Measurements from ENCODE around the gene PRKCB.

The PRKCB gene

DNA sequence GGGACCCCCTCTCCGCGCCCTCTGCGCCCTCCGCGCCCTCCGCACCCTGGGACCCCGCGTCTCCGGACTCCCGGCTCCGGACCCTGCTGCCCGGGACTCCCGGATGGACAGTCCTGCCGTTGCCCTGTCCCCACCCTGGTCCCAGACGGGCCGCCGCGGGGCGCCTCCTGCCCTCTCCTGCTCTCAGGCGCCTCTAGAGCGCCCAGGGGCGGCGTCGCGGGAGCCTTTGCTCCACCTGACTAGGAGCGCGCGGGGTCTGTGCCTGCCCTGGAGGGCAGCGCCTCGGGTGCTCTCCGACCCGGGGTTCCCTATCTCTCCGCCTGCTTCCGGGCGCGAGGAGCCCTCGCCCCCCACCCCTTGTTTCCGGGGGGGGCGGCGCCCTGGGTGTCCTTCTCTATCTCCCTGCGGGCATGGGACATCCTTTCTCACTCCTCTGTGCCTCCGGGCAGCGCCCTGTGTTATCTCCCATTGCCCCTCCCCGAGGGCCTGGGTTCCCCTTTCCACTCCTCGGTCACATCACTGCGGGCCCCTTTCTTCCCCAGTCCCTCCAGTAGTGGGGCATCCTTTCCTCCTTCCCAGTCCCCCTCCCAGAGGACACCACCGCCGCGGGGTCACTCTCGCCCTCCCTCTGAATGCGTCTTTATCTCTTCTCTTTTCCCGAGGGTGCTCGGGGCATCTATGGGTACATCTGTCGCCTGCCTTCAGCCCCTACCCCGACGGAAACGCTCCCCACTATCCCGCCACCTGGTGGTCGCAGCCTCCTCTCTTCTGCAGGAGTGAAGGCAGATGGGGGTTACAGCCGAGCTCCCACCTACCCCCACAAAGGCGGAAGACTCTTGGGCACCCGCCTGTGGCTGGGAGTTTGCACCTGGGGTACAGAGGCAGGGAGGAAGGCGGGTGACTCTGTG lies 875 bp downstream of the PRKCB start:
- DNase-seq (ENCODE audit: low read depth in 2 of 2), result peak; percentile 33 to 39

DNA sequence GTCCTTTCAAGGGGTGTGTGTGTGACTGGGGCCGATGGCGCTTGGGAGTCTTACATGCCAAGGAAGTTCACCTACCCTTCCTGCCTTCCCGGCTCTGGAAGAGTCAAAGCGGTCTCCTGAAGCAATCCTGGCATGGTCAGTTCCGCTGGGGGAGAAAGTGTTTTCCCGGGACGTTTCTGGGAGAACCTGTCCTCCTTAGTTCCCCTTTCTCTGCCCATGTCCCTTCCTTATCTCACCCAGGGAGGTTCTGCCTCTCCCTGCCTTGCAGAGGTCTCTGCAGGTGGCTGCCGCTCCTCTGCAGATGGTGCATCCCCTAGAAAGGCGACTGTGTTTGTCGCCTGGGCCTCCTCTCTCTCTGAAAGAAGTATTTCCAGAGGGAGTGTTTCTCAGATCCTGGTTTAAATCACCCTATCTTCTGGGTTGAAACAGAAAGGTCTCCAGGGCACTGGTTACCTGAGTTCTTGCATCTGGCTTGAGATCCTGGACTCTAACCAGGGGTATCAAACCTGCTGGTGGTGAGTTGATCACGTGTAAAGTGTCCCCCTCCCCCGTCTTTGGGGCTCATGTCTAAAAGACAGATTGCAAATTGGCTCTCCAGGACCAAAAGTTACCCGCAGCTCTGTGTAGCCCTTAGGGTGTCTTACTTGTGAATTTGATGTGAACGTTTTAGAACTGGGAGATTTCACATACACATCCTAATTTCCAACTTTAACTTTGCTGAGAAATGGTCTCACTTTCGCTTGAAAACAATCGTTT lies 1.9 kb downstream of the PRKCB start:
- no peak for DNase-seq (ENCODE audit: low read depth in 2 of 2)

DNA sequence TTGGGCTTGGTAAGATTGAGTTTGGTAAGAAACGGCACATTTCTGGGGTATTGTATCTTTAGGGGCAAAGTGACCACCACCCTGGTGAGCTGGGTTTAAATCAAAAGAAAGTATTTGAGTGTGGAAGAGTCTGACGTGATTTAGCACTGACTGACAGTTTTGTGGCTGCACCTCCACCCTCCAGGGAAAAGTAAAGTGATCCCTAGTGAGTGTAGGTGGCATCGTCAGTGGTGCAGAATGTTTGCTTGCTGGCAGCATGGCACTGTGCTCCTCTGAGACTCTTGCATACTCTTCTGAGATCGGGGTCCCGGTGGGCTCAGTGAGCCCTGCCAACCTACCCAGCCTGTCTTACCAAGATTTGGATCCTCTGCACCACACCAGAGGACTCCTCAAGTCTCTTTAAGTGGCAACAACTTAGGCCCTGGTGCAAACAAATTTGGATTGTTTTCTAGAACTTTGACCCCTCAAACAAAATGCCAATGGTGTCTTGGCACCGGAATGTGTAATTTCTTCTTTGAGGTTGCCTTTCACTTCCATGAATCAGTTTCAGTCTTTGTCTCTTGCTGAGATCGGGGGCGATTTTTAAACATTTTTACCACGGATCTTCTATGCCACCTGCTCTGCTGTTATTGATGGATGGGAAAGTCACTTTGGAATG lies 2.8 kb downstream of the PRKCB start:
- DNase-seq (ENCODE audit: low read depth in 2 of 2), result no peak

DNA sequence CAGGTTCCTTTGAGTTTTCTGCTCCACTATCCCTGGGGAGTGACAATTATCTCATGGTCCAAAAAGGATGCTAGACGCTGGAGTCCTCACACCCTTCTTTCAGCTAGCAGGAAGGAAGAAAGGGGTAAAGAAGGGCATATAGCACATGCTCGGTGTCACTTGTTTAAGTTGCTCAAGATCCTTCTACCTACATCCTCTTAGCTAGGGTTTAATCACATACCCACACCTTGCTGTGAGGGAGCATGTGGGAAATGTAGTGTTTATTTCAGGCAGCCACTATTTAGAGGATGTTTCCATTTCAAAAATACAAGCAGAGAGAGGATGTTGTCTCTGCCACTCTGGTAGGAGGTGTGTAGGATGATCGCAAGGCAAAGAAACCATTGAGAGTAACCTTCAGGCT lies 4.5 kb downstream of the PRKCB start:
- no peak for DNase-seq (ENCODE audit: low read depth in 2 of 2)

DNA sequence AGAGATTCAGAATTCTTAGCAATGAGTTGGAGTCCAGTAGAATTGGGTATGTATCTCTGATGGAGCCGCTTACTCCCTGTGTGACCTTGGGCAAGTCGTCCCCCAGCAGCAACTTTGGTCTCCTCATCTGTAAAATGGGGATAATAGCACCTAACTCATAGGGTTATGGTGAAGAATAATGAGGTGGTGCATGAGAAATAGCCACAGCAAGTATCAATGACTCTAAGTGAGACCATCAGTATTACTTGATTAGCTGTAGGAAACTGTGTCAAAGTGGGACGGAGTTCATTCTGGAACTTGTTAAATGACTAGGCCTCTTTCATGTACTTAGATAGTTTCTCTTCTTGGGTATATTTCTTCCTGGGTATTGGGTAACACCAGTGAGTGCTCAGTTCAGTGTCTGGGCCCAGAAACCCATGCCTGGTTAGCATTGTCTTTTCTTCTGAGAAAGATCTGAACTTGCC lies 6.4 kb downstream of the PRKCB start:
- DNase-seq (ENCODE audit: low read depth in 2 of 2), result no peak

DNA sequence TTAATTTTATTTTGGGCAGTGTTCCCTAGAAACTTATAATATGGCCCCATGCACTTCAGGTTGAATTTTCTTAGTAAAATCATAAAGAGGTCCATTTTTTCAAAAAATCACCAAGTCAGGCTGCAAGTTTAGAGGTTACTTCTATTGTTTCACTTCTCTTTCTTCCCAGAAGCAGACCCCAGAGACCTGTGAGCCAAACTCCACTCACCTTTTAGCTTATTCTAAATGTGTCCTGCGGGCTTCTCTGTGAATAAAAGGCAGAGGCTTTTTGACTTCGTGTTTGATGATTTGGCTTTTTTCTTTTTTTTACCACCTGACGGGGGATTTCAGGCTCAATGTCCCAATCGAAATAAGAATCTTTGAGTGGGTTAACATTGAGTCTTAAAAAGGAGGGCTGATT lies 7.4 kb downstream of the PRKCB start:
- DNase-seq (ENCODE audit: low read depth in 2 of 2), result no peak

DNA sequence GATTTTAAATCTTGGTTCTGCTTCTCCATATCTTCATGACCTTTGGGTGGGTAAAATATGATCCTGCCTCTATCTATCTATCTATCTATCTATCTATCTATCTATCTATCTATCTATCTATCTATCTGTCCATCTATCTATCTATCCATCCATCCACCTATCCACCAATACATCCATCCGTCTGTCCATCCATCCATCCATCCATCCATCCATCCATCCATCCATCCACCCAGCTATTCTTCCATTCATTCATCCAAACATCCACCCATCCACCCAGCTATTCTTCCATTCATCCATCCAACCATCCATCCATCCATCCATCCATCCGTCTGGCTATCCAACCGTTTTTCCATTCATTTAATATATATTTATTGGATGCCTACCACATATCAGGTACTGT lies 11.5 kb downstream of the PRKCB start:
- no peak for DNase-seq (ENCODE audit: low read depth in 2 of 2)

DNA sequence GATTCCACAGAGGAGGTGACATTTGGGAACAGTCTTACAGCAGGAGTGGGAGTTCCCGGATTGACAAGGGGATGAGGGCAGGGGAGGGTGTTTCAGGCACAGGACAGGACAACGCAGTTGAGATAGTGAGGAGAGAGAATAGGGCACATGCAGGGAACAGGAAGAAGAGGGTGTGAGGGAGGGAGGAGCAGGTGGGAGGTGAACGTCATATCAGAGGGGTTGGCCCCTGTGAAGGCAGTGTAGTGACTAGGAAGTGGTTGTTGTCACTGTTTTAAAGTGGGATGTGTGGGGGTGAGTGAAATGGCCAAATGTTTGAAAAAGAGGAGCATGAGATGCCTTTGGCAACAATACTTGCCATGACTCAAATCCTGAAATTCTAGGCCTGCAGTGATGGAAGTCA lies 12.2 kb downstream of the PRKCB start:
- DNase-seq (ENCODE audit: low read depth in 2 of 2), result no peak

DNA sequence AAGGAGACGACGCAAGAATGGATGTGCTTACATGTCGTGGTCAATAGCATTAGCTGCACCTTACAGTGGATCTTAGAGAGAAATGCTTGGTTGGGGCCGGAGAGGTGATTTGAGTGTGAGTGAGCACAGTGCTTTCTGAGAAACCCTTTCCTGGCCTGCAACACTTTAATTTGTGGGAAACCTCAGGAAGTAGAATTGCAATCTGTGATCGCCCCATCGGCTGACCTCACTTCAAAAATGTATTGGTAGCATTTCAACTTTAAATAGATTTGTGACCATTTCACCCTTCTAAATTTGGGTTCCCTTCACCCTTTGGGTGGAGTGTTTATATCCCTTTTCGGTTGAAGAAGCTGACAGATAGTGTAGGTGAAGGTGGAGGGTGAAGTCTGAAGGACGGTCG lies 13.2 kb downstream of the PRKCB start:
- DNase-seq (ENCODE audit: low read depth in 2 of 2), result no peak

DNA sequence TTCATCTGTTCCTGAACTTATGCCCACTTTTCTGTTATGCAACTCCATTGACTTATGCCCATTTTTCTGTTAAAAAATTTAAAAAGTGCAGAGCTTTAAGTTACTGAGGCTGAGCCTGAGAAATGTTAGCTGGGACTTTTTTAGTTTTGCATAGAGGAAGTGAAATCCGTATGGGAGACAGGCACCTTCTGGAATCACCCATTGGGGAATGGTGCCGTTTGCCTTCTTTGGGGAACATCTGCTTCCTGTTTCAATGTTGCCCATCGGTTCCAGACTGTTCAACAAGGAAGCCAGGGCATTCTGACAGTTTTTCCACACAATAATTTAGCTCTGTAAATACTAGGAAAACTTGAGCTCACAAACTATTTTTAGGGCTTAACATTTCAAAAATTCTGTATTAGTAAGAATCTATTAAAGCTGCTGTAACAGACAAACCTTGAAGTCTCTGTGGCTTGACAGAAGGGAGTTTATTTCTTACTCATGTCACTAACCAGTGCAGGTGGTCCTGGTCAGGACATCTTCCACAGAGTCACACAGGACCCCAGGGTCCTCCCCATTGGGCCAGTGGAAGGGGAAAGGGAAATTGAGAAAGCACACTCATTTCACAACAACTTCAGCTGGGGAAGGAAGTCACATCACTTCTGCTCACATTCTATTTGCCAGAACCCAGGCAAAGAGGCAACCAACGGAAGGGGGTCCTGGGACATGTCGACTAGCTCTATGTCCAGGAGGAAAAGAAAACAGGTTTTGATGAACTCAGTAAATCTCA lies 17.2 kb downstream of the PRKCB start:
- DNase-seq (ENCODE audit: low read depth in 2 of 2), result no peak

DNA sequence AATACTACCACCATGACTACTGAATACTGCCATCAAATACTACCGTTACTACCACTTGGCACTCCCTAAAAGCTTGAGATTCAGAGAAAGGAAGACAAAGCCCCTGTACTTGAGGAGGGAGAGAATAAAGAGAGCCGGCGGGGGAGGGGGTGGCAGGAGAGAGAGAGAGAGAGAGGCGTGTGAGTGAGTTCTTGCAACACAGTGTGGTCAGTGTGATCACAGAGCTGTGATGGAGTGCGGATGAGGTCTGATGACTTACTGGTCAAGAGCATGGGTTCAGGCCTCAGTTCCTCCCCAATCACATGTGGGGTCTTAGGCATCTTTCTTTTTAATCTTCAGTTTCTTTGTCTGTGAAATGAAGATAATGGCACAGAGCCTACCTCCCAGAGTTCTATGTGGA lies 19.2 kb downstream of the PRKCB start:
- DNase-seq (ENCODE audit: low read depth in 2 of 2), result no peak

DNA sequence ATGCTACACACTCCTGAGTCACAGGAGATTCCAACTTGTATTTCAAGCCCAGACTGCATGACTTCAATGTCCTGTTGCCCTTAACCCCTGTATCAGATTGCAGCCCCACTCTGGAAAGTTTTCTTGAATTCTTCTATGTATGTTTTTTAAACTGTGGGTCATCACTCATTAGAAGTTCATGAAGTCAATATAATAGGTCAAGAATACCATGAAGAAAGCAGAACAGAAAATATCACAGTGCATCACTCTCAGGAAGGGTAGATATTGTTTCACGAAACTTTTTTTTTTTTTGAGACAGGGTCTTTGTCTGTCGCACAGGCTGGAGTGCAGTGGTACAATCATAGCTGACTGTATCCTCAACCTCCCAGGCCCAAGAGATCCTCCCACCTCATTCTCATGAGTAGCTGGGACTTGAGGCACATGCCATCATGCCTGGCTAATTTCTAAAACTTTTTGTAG lies 20.5 kb downstream of the PRKCB start:
- DNase-seq (ENCODE audit: low read depth in 2 of 2), result no peak

DNA sequence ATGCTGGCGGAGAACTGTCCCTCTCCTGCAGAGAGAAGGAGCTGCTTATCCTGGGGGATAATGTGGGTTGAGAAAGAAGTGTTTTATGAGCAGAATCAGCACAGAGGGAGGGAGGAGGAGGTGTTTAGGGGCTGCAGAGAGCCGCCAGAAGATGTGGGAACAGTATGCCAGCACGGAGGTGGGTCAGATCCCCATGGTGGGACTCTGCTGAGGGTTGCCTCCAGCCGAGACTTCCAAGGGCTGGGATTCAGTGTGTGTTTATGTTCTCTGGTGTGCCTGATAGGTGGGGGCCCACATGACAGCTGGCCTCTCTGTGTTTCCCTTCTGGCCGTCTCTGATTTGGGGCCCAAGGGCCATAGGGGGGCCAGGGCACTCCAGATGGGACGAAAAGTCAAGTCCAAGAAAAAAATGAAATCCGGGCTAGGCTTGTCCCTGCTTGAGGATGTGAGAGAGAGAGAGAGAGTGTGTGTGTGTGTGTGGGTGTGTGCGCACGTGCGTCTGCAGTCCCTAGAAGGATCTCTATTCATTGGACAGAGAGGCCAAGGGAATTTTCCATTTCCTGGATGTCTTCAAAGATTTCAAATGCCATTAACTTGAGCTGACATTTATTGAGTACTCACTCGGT lies 21.6 kb downstream of the PRKCB start:
- DNase-seq (ENCODE audit: low read depth in 2 of 2), result no peak

DNA sequence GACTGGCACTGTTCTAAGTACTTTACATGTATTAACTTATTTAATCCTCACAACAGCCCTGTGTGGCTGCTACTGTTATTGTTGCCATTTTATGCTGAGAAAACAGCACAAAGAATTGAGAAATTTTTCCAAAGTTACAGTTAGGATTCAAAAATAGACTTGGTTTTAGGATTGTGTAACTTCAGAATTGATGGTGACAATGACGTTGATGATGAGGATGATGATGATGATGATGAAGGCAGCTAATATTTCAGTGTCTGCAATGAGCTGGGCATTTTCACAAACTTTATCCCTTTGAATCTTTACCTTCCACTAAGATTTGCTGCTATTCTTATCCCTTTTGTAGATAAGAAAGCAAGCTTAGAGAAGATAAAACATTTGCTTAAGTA lies 22.1 kb downstream of the PRKCB start:
- no peak for DNase-seq (ENCODE audit: low read depth in 2 of 2)

DNA sequence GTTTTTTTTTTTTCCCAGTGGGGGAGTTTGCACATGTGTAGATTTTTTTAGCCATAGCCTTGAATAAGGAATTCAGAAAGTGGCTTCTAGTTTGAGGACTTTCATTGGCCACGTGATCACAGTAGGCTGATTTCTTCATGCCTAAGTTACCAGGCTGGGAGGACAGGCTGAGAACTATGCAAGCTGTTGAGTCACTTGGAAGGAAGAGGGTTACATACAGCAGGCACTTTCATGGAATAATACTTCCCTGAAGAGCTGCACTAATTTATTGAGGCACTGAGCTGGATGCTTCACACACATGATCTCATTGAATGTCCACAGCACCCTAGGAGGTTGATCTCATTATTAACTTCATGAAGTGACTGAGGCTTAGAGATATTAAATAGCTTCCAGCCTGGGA lies 22.8 kb downstream of the PRKCB start:
- DNase-seq (ENCODE audit: low read depth in 2 of 2), result no peak

DNA sequence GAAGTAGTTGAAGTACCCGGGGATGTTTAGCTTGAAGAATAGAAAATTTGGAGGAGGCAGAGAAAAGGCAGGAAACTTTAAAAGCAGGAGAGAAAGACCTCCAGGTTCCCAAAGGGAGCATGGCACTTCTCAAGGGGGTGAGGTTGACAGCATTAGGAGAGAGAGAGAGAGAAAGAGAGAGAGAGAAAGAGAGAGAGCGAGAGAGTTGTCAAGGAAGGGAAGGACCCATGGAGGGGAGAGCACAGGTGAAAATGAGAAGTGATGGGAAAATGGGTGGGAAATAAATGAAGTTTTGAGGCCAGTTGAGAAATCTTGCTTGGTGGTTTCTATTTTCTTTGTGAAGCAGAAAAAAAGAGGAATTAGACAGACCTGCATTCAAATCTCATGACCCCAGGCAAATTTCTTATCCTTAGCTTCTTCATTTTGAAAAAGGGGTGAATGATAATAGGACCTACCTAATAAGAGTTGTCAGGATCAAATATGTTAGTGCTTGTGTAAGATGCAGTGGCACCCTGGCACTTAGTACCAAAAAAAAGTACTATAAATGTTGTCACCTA lies 24.0 kb downstream of the PRKCB start:
- DNase-seq (ENCODE audit: low read depth in 2 of 2), result no peak

DNA sequence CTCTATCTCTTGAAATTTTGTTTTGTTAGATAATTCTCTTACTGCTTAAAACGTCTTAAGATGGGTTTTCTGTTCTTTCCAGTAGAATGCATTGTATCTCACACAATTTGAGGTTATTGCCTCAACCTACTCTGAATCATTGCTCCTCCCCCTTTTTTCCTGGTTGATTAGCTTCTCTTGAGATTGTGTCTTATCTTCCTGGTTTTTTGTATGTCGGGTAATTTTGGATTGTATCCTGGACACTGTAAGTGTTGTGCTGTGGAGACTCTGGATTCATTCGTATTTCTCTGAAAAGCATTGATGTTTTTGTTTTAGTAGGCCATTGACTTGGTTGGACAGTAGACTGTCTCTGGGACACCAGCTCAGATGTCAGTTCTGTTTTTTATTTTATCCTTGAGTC lies 26.1 kb downstream of the PRKCB start:
- DNase-seq (ENCODE audit: low read depth in 2 of 2), result no peak

DNA sequence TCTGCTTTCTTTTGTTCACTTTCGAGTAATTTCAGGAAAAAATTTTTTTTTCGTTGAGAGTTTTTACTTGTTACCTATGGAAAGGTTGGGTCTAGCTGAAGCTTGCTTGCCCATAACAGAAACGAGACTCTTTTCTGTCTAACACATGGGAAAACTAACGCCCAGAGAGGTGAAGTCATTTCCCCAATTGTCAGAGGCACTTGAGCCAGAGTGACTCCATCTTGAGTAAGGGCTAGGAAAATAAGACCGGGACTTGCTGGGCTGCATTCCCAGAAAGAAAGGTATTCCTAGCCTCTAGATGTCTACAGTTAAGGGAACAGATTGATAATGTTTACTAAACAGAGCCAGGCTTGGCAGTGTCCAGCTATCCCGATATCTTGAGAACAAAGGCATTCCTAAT lies 26.8 kb downstream of the PRKCB start:
- no peak for DNase-seq (ENCODE audit: low read depth in 2 of 2)

DNA sequence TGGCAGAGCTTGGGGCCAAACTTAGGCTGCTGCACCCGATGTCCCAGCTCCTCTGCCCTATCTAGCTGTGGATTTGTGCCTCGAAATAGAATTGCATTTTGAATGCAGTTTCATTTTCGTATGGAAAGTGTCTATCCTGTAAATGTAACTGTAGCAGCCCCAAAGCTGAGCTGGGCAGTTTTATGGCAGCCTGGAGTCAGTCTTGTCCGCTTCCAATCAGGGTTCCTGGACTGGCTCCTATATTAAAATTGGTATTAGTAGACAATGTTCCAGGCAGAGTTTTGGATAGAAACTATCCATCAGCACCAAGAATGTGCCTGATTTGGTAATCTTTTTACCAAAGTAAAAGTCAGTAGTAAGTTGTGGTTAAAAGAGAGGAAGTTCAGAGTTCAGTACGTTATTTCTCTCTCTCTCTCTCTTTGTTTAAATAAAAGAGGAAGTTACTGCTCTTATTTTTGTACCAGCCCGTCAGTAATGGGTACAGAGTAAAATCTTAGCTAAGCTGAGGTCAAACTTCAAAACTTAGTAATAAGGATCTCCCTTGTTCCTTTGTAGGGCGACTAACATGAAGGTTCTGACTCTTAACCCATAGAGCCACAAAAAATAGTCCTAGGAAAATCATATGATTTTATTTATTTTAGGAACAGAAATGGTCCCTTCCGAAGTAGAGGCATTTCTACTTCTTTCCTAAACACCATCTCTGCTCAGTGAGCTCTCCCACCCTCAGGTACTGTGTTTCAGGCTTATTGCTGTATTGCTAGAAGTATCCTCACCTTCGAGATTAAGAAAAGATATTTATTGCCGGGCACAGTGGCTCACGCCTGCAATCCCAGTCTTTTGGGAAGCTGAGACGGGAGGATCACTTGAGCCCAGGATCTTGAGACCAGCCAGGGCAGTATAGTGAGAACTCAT lies 28.0 kb downstream of the PRKCB start:
- no peak for DNase-seq (ENCODE audit: low read depth in 2 of 2)

DNA sequence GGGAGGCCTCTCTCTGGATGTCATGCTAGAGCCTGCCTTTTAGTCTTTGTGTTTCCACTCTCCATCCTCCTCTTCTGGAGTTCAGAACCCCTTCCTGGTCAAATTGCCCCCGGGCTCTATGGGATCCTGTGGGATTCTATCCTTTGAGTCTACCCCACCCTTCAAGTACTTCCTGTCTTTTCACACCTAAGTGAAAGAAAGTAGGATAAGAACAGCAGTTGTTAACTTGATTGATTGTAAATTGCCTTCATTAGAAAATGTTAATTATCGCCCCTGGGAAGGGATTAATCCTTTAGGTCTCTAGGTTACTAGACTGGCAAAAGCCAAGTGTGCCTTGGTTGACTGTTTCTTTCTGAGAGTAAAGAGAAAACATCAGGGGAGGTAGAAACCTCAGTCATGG lies 30.1 kb downstream of the PRKCB start:
- no peak for DNase-seq (ENCODE audit: low read depth in 2 of 2)
